Transverse colon (tissue), 4 donors: ENCODE results near the gene C9orf78. TPM values are rescaled to one million over a fixed set of nuclear protein-coding genes. Genes with fewer than 3 reads are reported as not detected.

ENCODE experiments used
- DNase-seq: peaks from one replicate; pipeline ENCODE4 v3.0.0-alpha.2; 2019
- H3K27ac ChIP-seq, 4 donors: fragments of 200-600 bp; sonication (generic); 2 replicates each; pipeline ENCODE4 v1.5.1; 2016 to 2018; ENCODE audit warnings: inconsistent platforms in 4 of 4
- H3K27me3 ChIP-seq: fragments of 200-600 bp; sonication (generic); 2 replicates; pipeline ENCODE4 v1.5.1; 2017; ENCODE audit warnings: inconsistent platforms
- H3K36me3 ChIP-seq, 4 donors: fragments of 200-600 bp; sonication (generic); 2 replicates each; pipeline ENCODE4 v1.5.1; 2017 to 2019; ENCODE audit warnings: inconsistent platforms in 4 of 4
- H3K4me1 ChIP-seq, 4 donors: fragments of 200-600 bp; sonication (generic); 2 replicates each; pipeline ENCODE4 v1.5.1; 2017 to 2020; ENCODE audit warnings: inconsistent platforms in 4 of 4
- H3K4me3 ChIP-seq, 4 donors: fragments of 200-600 bp; sonication (generic); 1 replicate in 1 of 4; 2 replicates in 3 of 4; pipeline versions ENCODE4 v1.5.1 to v1.6.1; 2017 to 2019; ENCODE audit warnings: inconsistent platforms in 4 of 4
- H3K9me3 ChIP-seq, 2 donors: fragments of 200-600 bp; sonication (generic); 2 replicates each; pipeline ENCODE4 v1.5.1; 2017 to 2019; ENCODE audit warnings: inconsistent platforms in 2 of 2
- EP300 ChIP-seq: sonication (generic); formaldehyde crosslinking; IDR thresholded peaks from one replicate; pipeline ENCODE4 v1.6.1; 2017; ENCODE audit warnings: antibody characterized with exemption, low read depth
- POLR2A ChIP-seq: fragments of 450-650 bp; IDR thresholded peaks from one replicate; pipeline ENCODE4 v1.6.1; 2016; ENCODE audit warnings: antibody characterized with exemption, mild to moderate bottlenecking, moderate library complexity
- POLR2AphosphoS5 ChIP-seq, 3 donors: sonication (generic); formaldehyde crosslinking; IDR thresholded peaks; one replicate each; pipeline ENCODE4 v1.6.1; 2016; ENCODE audit warnings: antibody characterized with exemption in 3 of 3
- WGBS, 2 donors: methylation state at CpG; one replicate each; pipeline ENCODE4 v1.1.5; 2018; ENCODE audit warnings: low coverage in 1 of 2; 5-methylcytosine and 5-hydroxymethylcytosine counted together
- in situ Hi-C, 4 donors: fragments of 200-750 bp; cut with MboI; loops; one replicate each; pipeline versions ENCODE4 v1.15.0 to v1.15.1; 2017; ENCODE audit warnings: low sequenced_read_pairs in 3 of 4, low pct_ligation_motif_present in 1 of 4, low pct_unique_long_range_greater_than_20kb in 1 of 4
- intact Hi-C: fragments of 100-400 bp; cut with DNase I; formaldehyde crosslinking; loops from one replicate; pipeline ENCODE4 v1.15.1; 2023; ENCODE audit warnings: low total_unique reads
- total RNA-seq, 4 donors: library from RNA; depleted of rRNA; stranded (reverse); fragments of >200 nt; gene quantifications; one replicate each; pipeline ENCODE4 v1.1.0, GENCODE V29; 2016
- TF ChIP-seq, protein P1 (sequence below), 5 experiments: fragments of 200-600 bp in 3 of 5; fragments of 450-650 bp in 2 of 5; sonication (generic) in 3 of 5; IDR thresholded peaks; 1 replicate in 2 of 5; 2 replicates in 3 of 5; pipeline ENCODE4 v1.5.1; 2016 to 2017; ENCODE audit warnings: antibody characterized with exemption in 5 of 5, inconsistent platforms in 3 of 5, mild to moderate bottlenecking in 2 of 5, moderate library complexity in 1 of 5

The C9orf78 gene
- total RNA-seq, 4 donors from 2014 or later = 43.6 to 263 (median 47.7) TPM

DNA sequence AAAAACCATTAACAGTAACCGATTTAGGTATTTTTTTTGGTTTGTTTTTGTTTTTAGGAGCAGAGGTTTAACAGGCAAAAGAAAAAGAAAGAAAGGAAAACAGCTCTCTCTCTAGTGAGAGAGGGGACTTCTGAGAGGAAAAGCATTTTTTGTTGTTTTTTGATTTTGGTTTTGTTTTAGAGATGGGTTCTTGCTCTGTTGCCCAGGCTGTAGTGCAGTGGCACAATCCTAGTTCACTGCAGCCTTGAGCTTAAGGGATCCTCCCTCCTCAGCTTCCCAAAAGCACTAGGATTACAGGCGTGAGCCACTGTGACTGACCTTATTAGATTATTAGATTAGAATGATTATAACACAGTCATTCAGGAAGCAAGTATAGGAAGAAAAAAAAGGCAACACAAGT, 10.3 kb upstream of the C9orf78 start:
- TF ChIP-seq EP300 (no peak), POLR2AphosphoS5 (IDR thresholded peaks at IDR 0.05) (no peak), POLR2A (no peak)
- TF ChIP-seq, protein P1, sequence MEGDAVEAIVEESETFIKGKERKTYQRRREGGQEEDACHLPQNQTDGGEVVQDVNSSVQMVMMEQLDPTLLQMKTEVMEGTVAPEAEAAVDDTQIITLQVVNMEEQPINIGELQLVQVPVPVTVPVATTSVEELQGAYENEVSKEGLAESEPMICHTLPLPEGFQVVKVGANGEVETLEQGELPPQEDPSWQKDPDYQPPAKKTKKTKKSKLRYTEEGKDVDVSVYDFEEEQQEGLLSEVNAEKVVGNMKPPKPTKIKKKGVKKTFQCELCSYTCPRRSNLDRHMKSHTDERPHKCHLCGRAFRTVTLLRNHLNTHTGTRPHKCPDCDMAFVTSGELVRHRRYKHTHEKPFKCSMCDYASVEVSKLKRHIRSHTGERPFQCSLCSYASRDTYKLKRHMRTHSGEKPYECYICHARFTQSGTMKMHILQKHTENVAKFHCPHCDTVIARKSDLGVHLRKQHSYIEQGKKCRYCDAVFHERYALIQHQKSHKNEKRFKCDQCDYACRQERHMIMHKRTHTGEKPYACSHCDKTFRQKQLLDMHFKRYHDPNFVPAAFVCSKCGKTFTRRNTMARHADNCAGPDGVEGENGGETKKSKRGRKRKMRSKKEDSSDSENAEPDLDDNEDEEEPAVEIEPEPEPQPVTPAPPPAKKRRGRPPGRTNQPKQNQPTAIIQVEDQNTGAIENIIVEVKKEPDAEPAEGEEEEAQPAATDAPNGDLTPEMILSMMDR (IDR thresholded peaks at IDR 0.05) = no peak
- no peaks in the 10 kb centered on the region for H3K9me3 ChIP-seq
- H3K4me1 ChIP-seq = no peaks in the 10 kb centered on the region
- H3K27ac ChIP-seq = no peak overlapping the region
- DNase-seq = no peak
- intact Hi-C loops (no loop called here), in situ Hi-C loops (no loop called here)
- peaks cover 0 to 5% (median 0%) of the 10 kb centered on the region in 4 donors for H3K36me3 ChIP-seq
- WGBS, 2 donors = 73 to 80% methylated on average over 1 to 2 of the region's 2 CpGs
- H3K27me3 ChIP-seq = no peaks in the 10 kb centered on the region
- no peak overlapping the region for H3K4me3 ChIP-seq

DNA sequence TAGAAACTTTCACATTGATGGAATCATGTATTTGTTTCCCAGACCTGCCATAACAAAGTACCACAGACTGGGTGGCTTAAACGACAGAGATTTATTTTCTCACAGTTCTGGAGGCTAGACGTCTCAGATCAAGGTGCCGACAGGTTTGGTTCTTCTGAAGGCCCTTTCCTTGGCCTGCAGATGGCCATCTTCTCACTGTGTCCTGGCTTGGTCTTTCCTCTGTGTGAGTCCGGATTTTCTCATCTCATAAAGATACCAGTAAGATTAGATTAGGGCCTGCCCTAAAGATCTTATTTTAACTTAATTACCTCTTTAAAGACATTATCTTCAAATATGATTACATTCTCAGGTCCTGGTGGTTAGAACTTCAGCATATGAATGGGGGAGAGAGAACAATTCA, 6.0 kb upstream of the C9orf78 start:
- Histone ChIP-seq H3K4me1 (peaks cover 0 to 22% (median 9%) of the 10 kb centered on the region in 4 donors), H3K27me3 (no peaks in the 10 kb centered on the region), H3K36me3 (no peaks in the 10 kb centered on the region), H3K27ac (no peak overlapping the region), H3K4me3 (no peak overlapping the region), H3K9me3 (no peaks in the 10 kb centered on the region)
- no peak for DNase-seq
- intact Hi-C loops (no loop called here), in situ Hi-C loops (no loop called here)
- WGBS, 2 donors = 77 to 92% methylated on average over 2 to 4 of the region's 4 CpGs
- TF ChIP-seq POLR2A (no peak), POLR2AphosphoS5 (IDR thresholded peaks at IDR 0.05) (no peak), EP300 (no peak)
- TF ChIP-seq, protein P1 (IDR thresholded peaks at IDR 0.05) = no peak

DNA sequence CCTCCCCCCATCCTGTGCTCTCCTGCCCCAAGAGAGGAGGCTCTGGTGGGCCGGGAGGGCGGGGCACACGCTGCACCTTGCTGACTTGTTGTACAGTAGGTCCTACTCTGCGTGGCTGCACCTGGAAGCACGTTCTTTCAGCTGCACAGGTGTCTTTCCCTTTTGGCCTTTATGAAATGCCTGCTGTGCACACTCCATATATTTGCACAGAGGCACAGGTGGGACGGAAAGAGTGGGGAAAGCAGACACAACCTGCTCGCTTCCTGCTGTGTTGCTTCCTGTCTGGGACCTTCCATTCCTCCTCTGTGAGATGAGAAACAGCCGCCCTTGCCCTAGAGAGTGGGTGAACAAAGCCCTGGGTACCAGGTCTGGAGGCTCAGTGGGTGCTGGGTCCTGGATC, 5.0 kb upstream of the C9orf78 start:
- WGBS, 2 donors = 78% methylated on average over 6 of the region's 8 CpGs; no CpG with 5 or more reads in 1 of the 2 donors
- Histone ChIP-seq H3K9me3 (no peaks in the 10 kb centered on the region), H3K4me3 (no peak overlapping the region), H3K4me1 (peaks cover 0 to 25% (median 13%) of the 10 kb centered on the region in 4 donors), H3K27ac (no peak overlapping the region), H3K36me3 (no peaks in the 10 kb centered on the region), H3K27me3 (no peaks in the 10 kb centered on the region)
- TF ChIP-seq POLR2AphosphoS5 (IDR thresholded peaks at IDR 0.05) = no peak
- DNase-seq = no peak
- intact Hi-C loops = no loop called here
- in situ Hi-C loops = no loop called here

DNA sequence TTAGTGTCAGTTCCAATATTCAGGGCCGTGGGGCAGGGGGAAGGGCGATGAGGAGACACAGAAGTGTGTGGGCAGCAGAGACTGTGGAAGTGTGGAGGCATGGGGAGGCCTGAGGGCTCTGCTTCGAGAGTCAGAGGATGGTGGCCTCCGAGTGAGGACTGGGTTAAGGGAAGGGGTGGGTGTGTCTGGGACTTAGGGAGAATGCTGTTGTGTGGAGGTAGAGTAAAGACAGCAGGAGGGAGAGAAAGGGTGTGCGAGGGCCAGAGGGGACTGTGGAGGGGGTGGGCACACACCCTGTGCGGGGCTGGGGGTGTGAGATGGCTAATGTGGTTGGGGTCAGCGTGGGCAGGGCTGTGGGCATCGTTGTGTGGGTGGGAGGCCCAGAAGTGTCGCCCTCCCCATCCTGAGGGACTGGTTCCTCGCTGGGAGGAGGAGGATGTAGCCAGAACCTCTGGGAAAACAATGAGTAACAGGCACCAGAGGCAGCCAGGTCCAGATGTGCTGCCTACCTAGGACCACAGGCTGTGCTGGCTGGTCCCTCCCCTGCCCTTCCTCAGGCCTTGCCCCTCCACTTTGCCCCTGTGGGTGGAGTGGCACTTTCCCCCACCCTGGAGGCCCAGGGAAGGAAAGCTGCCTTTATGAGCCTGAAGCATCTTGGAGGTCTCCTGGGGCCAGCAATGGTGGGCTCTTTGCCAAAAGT, 4.4 kb upstream of the C9orf78 start:
- intact Hi-C loops (no loop called here), in situ Hi-C loops (no loop called here)
- Histone ChIP-seq H3K27ac (no peak overlapping the region), H3K9me3 (no peaks in the 10 kb centered on the region), H3K4me1 (peaks cover 0 to 25% (median 13%) of the 10 kb centered on the region in 4 donors), H3K4me3 (no peak overlapping the region), H3K27me3 (no peaks in the 10 kb centered on the region), H3K36me3 (no peaks in the 10 kb centered on the region)
- no peak for DNase-seq
- no peak for TF ChIP-seq POLR2AphosphoS5 (IDR thresholded peaks at IDR 0.05)
- no peak for TF ChIP-seq POLR2A
- TF ChIP-seq, protein P1 (IDR thresholded peaks at IDR 0.05) = no peak
- no peak for TF ChIP-seq EP300
- 76 to 92% methylated on average over 2 to 10 of the region's 10 CpGs for WGBS, 2 donors
